ENCODE data around the gene ELFN2.

DNA sequence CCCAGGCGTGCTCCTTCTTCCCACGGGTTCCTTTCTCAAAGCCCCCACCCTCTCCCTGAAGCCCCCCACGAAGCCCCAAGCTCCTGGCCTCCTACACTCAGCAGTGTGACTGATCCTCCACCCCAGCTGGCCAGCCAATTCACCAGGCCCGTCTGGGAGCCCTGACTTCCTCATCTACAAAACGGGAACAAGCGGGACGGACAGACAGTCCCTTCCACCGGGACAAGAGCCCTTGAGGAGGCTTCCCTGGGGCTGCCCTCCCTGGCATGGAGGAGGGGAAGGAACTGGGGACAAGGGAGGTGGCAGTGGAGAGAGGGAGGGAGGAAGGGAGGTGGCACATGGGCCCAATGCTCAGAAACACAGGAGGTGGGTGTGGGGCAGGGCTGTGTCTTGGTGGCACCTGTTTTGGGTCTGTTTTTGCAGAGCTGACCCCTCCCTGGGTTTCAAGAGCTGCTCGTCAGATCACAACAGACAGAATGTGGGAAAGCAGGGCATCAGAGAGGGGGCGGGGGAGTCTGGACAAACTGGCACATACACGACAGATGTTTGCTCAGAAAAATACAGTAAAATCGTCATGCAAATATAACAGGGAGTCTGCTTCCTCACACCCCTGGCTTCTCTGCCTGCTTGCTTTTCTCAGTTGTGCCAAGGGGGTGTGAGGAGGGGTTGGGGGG, 56.8 kb downstream of the ELFN2 start:
- TF ChIP-seq, protein P1, sequence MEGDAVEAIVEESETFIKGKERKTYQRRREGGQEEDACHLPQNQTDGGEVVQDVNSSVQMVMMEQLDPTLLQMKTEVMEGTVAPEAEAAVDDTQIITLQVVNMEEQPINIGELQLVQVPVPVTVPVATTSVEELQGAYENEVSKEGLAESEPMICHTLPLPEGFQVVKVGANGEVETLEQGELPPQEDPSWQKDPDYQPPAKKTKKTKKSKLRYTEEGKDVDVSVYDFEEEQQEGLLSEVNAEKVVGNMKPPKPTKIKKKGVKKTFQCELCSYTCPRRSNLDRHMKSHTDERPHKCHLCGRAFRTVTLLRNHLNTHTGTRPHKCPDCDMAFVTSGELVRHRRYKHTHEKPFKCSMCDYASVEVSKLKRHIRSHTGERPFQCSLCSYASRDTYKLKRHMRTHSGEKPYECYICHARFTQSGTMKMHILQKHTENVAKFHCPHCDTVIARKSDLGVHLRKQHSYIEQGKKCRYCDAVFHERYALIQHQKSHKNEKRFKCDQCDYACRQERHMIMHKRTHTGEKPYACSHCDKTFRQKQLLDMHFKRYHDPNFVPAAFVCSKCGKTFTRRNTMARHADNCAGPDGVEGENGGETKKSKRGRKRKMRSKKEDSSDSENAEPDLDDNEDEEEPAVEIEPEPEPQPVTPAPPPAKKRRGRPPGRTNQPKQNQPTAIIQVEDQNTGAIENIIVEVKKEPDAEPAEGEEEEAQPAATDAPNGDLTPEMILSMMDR (IDR thresholded peaks at IDR 0.05; ENCODE audit: low read depth, low read length, poor library complexity, severe bottlenecking): no peak
- TF ChIP-seq EZH2phosphoT487 (IDR thresholded peaks at IDR 0.05; ENCODE audit: borderline replicate concordance, low read length): no peak

All from DOHH2 (cell line).